B cell (primary cell): ENCODE measurements around the gene TFPT. TPM values are rescaled to one million over a fixed set of nuclear protein-coding genes. Genes with fewer than 3 reads are reported as not detected.

Source experiments
- ATAC-seq: fragments of 200-7000 bp; cut with Tn5 transposase; one replicate; pipeline ENCODE4 v1.10.0; 2021; ENCODE audit warnings: low read depth, mild to moderate bottlenecking, moderate number of reproducible peaks, moderate library complexity
- CTCF ChIA-PET: fragments of 350-600 bp; sonication (Branson Sonifier 250); formaldehyde crosslinking; loops from one replicate; lab custom pipeline; 2021; ENCODE audit warnings: antibody characterized with exemption, inconsistent platforms; lab: Charles Lee
- POLR2A ChIA-PET: fragments of 350-600 bp; sonication (Branson Sonifier 250); formaldehyde crosslinking; loops from one replicate; lab custom pipeline; 2021; ENCODE audit warnings: antibody characterized with exemption; lab: Charles Lee
- DNase-seq: peaks from one replicate; pipeline ENCODE4 v3.0.0; 2013
- H2AFZ ChIP-seq: 2 replicates; pipeline ENCODE4 v1.6.1; 2012; ENCODE audit warnings: mild to moderate bottlenecking, low read depth, low read length; ENCODE audit not compliant: insufficient read depth, poor library complexity, severe bottlenecking
- H3K27ac ChIP-seq, 2 donors: 1 replicate in 1 of 2; 2 replicates in 1 of 2; pipeline ENCODE4 v1.5.1; 2012 to 2013; ENCODE audit warnings: low read length in 2 of 2, mild to moderate bottlenecking in 2 of 2, moderate library complexity in 1 of 2
- H3K27me3 ChIP-seq, 4 experiments: fragments of 200-600 bp in 1 of 4; sonication (generic) in 1 of 4; replicated peaks in 1 of 4; 1 replicate in 2 of 4; 2 replicates in 2 of 4; pipeline versions ENCODE4 v1.6.1 to v1.7.0; 2013 to 2016; ENCODE audit warnings: low read length in 3 of 4, mild to moderate bottlenecking in 2 of 4, mixed read lengths in 1 of 4, moderate library complexity in 1 of 4; ENCODE audit not compliant: insufficient read depth in 4 of 4, control insufficient read depth in 3 of 4; ENCODE audit errors: control extremely low read depth in 1 of 4
- H3K36me3 ChIP-seq, 2 experiments: replicated peaks in 1 of 2; 1 replicate in 1 of 2; 2 replicates in 1 of 2; pipeline versions ENCODE4 v1.6.1 to v1.7.1; 2013; ENCODE audit warnings: low read length in 1 of 2; ENCODE audit not compliant: insufficient read depth in 2 of 2, control insufficient read depth in 1 of 2; ENCODE audit errors: control extremely low read depth in 1 of 2, extremely low read depth in 1 of 2
- H3K4me1 ChIP-seq, 2 donors: fragments of 200-600 bp in 1 of 2; sonication (generic) in 1 of 2; 1 replicate in 1 of 2; 2 replicates in 1 of 2; pipeline versions ENCODE4 v1.5.1 to v1.6.1; 2013 to 2017; ENCODE audit warnings: low read length in 2 of 2; ENCODE audit not compliant: control insufficient read depth in 2 of 2, insufficient read depth in 2 of 2
- H3K4me2 ChIP-seq: replicated peaks from 2 replicates; pipeline ENCODE3; 2012; ENCODE audit warnings: mild to moderate bottlenecking, low read depth, low read length; ENCODE audit not compliant: poor library complexity, severe bottlenecking
- H3K4me3 ChIP-seq, 5 experiments: fragments of 200-600 bp in 1 of 5; sonication (generic) in 1 of 5; 1 replicate in 3 of 5; 2 replicates in 2 of 5; pipeline versions ENCODE4 v1.5.1 to v1.7.0; 2011 to 2016; ENCODE audit warnings: low read length in 4 of 5, mild to moderate bottlenecking in 4 of 5, low read depth in 2 of 5, control low read depth in 1 of 5, moderate library complexity in 1 of 5; ENCODE audit not compliant: insufficient read depth in 1 of 5; ENCODE audit errors: control extremely low read depth in 1 of 5, extremely low read depth in 1 of 5
- H3K79me2 ChIP-seq: fragments of 200-600 bp; sonication (generic); one replicate; pipeline ENCODE4 v1.6.0; 2016; ENCODE audit warnings: low read length; ENCODE audit not compliant: control insufficient read depth, insufficient read depth
- H3K9ac ChIP-seq: fragments of 200-600 bp; sonication (generic); 2 replicates; pipeline ENCODE4 v1.6.1; 2017; ENCODE audit warnings: mild to moderate bottlenecking, low read length, moderate library complexity
- H3K9me3 ChIP-seq, 3 donors: one replicate each; pipeline versions ENCODE4 v1.6.1 to v1.7.1; 2013; ENCODE audit warnings: low read length in 2 of 3; ENCODE audit not compliant: control insufficient read depth in 2 of 3, insufficient read depth in 1 of 3; ENCODE audit errors: control extremely low read depth in 1 of 3
- H4K20me1 ChIP-seq: 2 replicates; pipeline ENCODE4 v1.6.0; 2012; ENCODE audit warnings: mild to moderate bottlenecking, low read length; ENCODE audit not compliant: insufficient read depth, control insufficient read depth, poor library complexity, severe bottlenecking
- H3K27ac Mint-ChIP-seq: one replicate; pipeline ENCODE4 v1.8.0; 2021; ENCODE audit warnings: mixed read lengths
- H3K27me3 Mint-ChIP-seq: one replicate; pipeline ENCODE4 v1.8.0; 2021; ENCODE audit warnings: mixed read lengths
- H3K4me1 Mint-ChIP-seq: one replicate; pipeline ENCODE4 v1.8.0; 2021; ENCODE audit warnings: mixed read lengths
- H3K4me3 Mint-ChIP-seq: one replicate; pipeline ENCODE4 v1.8.0; 2021; ENCODE audit warnings: mixed read lengths
- H3K9me3 Mint-ChIP-seq: one replicate; pipeline ENCODE4 v1.8.0; 2022; ENCODE audit warnings: mixed read lengths; ENCODE audit not compliant: insufficient read depth
- CTCF ChIP-seq: fragments of 200-600 bp; IDR thresholded peaks from one replicate; pipeline ENCODE4 v1.8.0; 2022; ENCODE audit warnings: antibody characterized with exemption, mild to moderate bottlenecking
- EZH2 ChIP-seq: IDR thresholded peaks from 2 replicates; pipeline ENCODE4 v1.6.1; 2012; ENCODE audit warnings: borderline replicate concordance, low read depth, mild to moderate bottlenecking, moderate library complexity, low read length; ENCODE audit not compliant: insufficient read depth, poor library complexity, severe bottlenecking
- WGBS: methylation state at CpG from one replicate; pipeline ENCODE4 v1.1.5; 2013; ENCODE audit warnings: missing lambda C conversion rate; ENCODE audit not compliant: insufficient coverage; 5-methylcytosine and 5-hydroxymethylcytosine counted together
- intact Hi-C: fragments of 100-400 bp; cut with micrococcal nuclease; formaldehyde crosslinking; loops from one replicate; pipeline ENCODE4 v1.10.0; 2022
- polyA plus RNA-seq: library from polyadenylated mRNA; depleted of rRNA; stranded (reverse); fragments of >200 nt; gene quantifications from 2 replicates; pipeline ENCODE4 v1.2.3, GENCODE V29; 2012
- total RNA-seq, 2 donors: library from RNA; stranded (reverse); fragments of 120-200 nt in 1 of 2; gene quantifications; 1 replicate in 1 of 2; 2 replicates in 1 of 2; pipeline versions ENCODE4 v1.2.3 to v1.2.4, GENCODE V29; 2013 to 2022

The TFPT gene
- total and polyA plus RNA-seq, 2 donors (not counting 1 experiment from before 2014, with no cell fraction given): 8.4 to 12.7 TPM

DNA sequence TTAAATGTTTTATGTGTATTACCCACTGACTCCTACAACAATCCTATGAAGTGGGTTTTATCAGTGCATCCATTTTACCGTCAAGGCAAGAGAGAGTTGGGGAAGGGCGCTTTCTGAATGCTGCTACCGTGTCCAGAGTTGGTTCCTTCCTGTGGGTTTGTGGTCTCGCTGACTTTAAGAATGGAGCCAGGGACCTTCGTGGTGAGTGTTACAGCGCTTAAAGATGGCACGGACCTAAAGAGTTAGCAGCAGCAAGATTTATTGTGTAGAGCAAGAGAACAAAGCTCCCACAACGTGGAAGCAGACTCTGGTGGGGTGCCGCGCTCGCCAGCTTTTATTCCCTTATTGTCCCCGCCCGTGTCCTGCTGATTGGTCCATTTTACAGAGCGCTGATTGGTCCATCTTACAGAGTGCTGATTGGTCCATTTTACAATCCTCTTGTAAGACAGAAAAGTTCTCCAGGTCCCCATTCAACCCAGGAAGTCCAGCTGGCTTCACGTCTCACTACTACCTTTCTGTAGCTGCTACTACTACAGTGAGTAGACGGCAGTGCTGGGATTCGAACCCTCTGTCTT, 20.9 kb downstream of the TFPT start:
- no peak overlapping the region for H3K4me2 ChIP-seq
- peak overlapping the region; percentile 4 for H3K4me3 Mint-ChIP-seq

More for the DNA sequence above, 20.9 kb downstream of the TFPT start:
- H3K9me3 Mint-ChIP-seq: no peaks in the 10 kb centered on the region
- no peak overlapping the region for H3K4me3 ChIP-seq
- no peaks in the 10 kb centered on the region for H4K20me1 ChIP-seq
- POLR2A ChIA-PET: interaction anchor here (0.6 kb wide), 1 partner anchor 1038 kb away, joined by 5 read pairs; no protein-coding TSS in a partner anchor
- DNase-seq (no peak), ATAC-seq (no peak)
- no peaks in the 10 kb centered on the region for H3K79me2 ChIP-seq
- WGBS: 39% methylated on average over 16 of the region's 17 CpGs
- intact Hi-C loops: no loop called here
- H3K27ac Mint-ChIP-seq: peak overlapping the region; percentile 23
- H3K9ac ChIP-seq: no peak overlapping the region
- no peak for TF ChIP-seq CTCF
- TF ChIP-seq EZH2: no peak
- peaks cover 7% of the 10 kb centered on the region for H3K4me1 Mint-ChIP-seq
- H3K36me3 ChIP-seq: no peaks in the 10 kb centered on the region
- H2AFZ ChIP-seq: no peak overlapping the region
- CTCF ChIA-PET: interaction anchor here (1.6 kb wide), 1 partner anchor 13 kb away, joined by 4 read pairs; no protein-coding TSS in a partner anchor
- H3K4me1 ChIP-seq: peaks cover 15 to 16% of the 10 kb centered on the region in 2 donors
- H3K9me3 ChIP-seq: peaks cover 0 to 20% (median 0%) of the 10 kb centered on the region in 3 donors
- peaks cover 22% of the 10 kb centered on the region for H3K27me3 Mint-ChIP-seq
- peaks cover 0 to 35% (median 15%) of the 10 kb centered on the region in 4 experiments for H3K27me3 ChIP-seq
- no peak overlapping the region for H3K27ac ChIP-seq
